RPMI7951 (cell line): Measurements from ENCODE around the gene ST6GALNAC6. TPM values are rescaled to one million over a fixed set of nuclear protein-coding genes. Genes with fewer than 3 reads are reported as not detected.

ENCODE experiments used
- DNase-seq: peaks from one replicate; pipeline ENCODE4 v3.0.0-alpha.2; 2012; ENCODE audit warnings: low read depth
- total RNA-seq: library from RNA; depleted of rRNA; stranded (reverse); fragments of >200 nt; shearing (Covaris generic); gene quantifications from 2 replicates; pipeline ENCODE4 v1.2.3, GENCODE V29; 2014; rRNA removed

Gene ST6GALNAC6, protein sequence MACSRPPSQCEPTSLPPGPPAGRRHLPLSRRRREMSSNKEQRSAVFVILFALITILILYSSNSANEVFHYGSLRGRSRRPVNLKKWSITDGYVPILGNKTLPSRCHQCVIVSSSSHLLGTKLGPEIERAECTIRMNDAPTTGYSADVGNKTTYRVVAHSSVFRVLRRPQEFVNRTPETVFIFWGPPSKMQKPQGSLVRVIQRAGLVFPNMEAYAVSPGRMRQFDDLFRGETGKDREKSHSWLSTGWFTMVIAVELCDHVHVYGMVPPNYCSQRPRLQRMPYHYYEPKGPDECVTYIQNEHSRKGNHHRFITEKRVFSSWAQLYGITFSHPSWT
- 15.7 and 20.1 TPM in 2 replicates for total RNA-seq

DNA sequence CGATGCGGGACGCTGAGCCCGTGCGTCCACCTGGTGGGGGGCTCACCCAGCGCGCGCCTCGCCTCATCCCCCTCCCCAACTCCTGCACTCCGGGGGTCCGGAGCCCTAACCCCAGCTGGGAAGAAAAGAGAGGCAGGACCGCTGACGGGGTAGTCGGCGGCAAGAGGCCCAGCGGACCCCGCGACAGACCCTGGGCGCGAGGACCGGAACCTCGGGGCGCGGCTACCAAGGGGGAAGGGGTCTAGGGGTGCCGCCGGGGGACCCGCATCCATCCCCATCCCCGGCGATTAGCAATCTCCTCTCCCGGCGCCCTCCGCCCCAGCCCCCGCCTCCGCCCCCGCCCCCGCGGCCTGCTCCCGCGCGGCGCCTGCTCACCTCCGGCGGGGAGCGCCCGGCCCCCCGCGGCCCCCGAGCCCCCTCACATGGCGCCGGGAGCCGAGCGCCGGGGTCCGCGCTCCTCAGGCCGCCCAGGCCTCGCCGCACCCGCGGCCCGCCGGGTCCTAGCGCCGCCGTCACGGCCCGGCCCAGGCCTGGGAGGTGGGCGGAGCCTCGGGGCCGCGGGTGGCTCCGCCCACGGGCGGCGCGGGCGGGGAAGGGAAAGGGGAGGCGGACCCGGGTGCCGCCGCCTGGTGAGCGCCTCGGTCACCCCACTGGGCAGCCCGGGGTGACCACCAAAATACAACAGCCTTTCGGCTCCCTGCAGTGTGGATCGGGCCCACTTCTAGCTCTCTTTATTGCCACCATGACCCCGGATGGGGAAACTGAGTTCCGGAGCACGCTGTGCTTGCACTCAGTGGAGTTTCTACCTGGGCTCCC lies at the start of gene ST6GALNAC6:
Gene ST6GALNAC6, minus strand, starts transcription at position 476 of the 816 bp plus-strand sequence. CDS start 1,622 bp downstream, outside the sequence.
- peak; percentile 65 for DNase-seq

DNA sequence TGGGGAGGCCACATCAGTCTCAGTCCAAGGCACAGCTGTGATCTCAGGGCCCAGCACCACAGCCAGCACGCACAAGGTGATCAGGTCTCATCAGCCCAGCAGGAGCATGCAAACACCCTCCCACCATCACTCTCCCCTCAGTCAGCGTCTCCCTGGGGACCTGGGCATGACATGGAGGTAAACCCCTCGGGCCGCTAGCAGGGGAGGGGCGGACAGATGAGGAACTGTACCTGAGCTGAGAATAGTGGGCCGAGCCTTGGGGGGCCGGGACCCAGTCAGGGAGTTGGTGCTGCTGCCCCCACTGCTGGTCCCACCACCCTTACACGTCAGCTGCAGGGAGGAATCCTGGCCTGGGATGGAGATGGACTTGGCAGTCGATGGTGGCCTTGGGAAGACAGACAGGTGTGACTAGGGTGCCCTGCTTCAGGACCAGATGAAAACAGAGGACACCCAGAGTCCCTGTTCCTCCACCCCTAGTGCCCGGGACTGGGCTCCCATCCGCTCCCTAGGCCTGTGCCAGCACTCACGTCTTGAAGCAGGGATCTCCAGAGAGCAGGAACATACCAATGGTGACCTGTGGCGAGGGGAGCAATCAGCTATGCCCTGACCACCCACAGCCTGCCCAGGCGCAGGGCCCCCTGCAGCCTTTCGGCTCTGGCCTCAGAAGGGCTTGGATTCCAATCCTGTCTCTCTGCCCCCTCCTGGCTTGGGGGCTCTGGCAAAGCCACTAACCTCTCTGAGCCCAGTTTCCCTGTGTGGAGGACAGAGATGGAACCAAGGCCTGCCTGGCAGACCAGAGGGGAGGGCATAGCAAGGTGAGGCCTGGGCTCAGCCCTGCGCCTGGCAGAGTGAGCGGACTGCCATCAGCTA lies 48.7 kb upstream of the ST6GALNAC6 start:
- no peak for DNase-seq

DNA sequence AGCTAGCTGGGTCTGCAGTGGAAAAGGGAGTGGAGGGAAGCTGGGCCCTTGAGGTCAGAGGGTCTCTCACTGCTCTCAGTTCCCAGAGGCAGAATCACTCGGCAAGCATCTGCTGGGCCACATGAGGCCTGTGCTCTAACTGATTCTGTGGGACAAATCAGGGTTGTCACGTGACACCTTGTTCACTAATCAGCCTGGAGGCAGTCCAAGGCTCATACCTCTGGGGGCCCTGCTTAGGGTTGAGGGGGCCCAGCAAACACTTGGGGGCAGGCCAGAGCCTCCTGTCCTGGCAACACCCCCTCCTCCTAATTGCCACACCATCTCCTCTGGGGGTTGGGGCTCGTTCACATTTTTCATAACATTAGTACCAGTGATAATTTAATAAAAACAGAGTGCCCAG lies 47.3 kb upstream of the ST6GALNAC6 start:
- no peak for DNase-seq

DNA sequence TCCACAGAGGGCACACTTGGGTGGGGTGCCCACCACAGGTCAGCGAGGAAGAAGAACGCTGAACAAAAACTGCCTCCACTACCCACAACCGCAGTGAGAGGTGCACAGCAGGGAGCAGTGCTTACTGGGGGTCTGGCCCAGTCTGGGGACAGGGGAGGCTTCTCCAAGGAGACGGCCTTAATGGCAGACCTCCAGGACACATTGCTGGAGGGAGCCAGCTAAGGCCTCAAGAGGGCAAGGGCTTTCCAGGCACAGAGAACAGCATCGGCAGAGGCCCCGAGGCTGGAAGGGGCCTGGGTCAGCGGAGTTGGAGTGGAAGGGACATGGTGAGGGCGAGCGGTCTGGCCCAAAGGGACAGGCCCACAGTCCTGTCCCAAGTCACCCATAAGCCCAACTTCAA lies 46.5 kb upstream of the ST6GALNAC6 start:
- DNase-seq = no peak

DNA sequence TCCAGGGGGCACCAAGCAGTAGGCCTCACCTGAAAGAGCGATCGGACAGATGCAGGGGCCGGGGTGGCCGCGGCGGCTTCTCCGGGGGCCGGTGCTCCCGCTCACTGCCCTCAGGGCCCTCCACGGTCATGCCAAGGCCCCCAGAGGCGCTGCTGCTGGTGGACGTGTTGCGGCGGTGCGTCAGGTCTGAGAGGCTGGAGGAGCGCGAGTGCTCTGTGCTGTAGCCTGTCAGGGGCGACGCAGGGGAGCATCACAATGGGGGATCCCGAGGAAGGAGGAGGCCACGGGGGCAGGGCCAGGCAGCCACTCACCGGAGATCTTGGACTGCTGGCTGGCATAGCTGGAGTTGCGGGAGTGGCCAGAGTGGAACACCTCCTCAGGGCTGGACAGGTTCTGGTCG lies 45.9 kb upstream of the ST6GALNAC6 start:
- no peak for DNase-seq

DNA sequence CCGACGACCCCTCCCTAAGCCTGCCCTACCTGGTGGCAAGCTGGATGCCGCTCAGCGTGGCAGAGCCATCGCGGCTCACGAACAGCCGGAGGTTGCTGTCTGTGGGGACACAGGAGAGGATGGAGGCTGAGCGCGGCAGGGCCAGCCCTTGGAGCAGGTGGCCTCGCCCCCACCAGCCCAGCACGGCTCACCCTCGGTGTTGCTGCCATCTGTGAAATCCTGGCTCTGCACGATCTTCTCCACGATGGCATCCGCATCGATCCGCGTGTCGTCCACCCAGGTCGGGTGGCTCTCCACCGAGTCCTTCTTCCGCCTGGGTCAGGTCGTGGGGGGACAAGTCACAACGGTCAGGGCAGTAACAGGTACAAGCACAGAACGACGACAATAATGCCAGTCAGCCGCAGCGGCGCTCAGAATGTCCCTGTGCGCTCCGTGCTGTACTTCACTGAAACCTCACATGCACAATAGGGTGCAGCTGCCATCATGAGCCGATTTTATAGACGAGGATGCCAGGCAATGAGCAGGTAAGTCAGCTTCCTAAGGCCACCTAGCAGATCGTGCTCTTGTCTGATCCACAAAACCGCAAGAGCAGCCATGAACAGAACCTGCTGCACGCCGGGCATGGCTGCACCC lies 45.3 kb upstream of the ST6GALNAC6 start:
- no peak for DNase-seq

DNA sequence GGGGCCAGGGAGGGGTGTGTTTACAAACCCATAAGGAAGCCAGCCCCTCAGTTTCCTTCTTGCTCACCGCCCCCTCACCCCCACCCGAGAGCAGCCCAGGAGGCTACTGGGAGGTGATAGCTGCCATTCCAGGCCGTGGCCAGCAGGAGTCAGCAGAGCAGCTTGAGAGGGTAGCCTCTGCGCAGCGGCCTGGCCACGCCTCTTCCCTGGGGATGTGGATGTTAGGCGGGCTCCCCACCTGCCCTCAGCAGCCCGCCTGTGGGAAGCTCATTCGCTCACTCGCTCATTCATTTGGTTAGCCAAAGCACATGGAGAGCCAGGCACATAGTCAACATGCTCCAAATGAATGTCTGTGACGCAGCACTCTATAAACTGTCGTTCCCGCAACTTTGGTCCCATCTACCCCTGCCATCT lies 44.3 kb upstream of the ST6GALNAC6 start:
- DNase-seq = peak; percentile 62

DNA sequence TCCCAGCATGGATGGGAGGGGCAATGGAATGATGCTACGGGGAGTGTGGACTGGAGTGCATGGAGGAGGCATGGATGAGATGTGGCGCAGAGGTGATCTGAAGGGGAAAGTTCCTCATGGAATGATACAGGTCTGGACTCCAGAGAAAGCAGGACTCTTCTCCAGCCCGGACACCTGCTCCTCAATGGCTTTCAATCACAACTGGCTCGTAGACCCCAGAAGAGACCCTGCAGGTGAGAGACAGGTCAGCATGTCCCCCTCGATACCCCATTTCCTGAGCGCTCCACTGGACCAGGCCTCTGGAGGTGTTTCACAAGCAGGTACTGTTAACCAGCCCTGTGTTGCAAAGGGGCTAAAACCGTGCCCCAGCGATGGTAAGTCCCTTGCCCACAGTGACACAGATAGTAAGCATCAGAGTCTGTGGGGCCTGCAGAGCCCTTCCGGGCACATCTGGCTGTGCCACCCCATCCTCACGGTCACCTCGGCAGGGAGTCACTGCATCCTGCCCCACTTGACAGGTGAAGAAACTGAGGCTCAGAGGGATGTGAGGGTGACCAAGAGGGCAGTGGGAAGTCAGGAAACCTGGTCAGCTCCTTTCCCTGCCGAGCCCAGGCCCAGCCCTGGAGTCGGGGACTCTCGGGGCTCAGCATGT lies 43.7 kb upstream of the ST6GALNAC6 start:
- no peak for DNase-seq

DNA sequence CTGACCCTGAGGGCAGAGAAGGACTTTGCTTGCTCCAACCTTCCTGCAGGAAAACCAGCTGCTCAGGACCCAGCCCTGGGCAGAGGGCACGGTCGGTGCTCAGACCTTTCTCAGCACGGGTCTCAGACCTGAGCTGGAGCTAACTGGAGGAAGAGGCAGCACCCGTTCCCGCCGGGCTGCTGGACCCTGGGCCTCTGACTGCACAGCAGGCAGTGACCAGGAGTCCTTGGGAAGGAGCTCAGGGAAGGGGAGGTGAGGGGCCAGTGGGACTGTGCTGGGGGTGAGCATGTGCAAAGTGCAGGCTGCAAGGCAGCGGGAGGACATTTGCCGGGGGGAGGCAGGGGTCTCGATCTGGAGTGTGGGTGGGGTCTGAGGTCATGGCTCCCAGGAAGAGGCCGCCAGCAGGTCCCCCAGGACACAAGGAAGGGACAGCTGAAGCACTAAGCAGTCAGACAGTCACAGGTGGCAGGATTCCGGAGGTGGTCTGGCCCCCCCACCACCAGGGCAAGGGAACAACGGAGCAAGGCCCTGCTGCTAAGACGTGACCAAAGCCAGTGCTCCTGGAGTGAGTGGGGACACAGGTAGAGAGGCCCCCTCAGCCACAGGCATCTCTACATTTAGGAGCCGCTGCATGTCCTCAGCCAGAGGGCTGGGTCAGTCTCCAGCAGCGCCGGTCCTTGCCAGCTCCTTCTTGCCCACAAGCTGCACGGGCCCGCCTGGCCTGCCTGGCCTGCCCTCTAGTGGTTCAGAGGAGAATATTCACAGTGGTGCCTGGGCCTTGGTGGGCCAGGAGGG lies 43.0 kb upstream of the ST6GALNAC6 start:
- peak; percentile 51 for DNase-seq

DNA sequence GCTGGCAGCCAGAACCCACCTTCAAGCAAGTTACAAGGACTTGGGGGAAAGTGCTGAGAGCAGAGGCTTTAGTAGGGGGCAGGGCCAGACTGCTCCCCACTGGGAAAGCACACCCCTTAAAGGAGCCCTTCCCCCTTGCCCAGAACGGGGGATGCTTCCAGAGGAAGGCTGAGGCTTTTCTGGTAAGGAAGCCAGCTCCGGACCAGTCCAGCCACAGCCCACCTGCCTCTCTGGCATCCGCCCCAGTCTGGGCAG lies 42.5 kb upstream of the ST6GALNAC6 start:
- DNase-seq = no peak

DNA sequence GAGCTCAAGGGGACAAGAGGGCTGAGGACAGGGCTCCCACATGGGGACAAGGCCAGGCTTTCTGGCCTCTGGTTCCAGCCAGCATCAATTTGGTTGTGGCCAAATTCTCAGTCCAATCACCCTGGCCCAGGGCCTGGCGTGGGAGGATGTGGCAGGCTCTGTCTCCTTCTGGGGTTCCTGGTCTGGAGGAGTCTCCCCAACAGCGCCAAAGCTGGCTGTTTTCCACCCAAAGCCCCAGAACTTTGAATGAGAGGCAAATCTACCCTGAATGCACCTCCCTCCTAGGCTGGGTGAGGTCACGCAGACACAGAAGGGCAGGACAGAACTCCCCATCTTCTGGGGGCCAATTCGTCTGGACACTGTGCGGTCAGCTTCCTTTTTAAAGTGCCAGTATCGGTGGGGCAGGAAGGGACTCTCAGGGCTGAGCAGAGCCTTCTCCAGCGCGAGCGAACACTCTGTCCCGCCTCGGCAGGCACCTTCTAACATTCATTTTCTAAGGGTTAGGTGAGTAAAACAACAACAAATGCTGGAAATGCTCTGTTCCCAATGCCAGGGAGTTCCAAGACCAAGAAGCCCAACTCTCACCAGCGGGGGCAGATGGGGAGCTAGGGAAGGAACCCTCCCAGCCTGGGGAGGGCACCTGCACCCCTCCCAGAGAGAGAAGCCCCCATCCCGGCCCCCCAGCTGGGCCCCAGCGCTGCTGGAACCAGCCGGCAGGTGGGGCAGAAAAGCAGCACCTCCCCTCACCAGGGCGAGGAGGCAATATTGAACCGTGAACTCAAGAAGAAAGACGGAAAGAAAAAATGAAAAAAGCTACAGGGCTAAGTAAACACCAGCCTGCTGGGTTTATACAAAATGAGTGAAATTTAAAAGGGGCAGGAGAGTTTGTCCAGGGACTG lies 41.9 kb upstream of the ST6GALNAC6 start:
- no peak for DNase-seq

DNA sequence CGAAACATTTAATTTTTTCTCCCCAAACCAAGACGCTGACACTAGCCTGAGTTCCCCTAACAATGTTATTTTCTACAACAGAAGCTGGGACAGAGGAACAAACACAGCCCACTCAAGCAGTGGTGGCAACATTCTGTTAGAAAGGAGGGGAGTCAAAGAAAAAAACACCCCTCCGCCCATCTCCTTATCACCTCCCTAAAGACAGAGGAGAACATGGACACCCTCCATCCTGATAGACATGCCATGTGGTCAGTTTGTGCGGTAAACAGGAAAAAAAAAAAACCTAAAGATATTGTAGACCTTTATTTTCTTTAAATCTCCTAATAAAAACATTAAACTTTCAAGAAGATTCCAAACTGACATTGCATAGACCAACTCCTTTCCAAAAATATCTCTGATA lies 41.2 kb upstream of the ST6GALNAC6 start:
- DNase-seq = no peak

DNA sequence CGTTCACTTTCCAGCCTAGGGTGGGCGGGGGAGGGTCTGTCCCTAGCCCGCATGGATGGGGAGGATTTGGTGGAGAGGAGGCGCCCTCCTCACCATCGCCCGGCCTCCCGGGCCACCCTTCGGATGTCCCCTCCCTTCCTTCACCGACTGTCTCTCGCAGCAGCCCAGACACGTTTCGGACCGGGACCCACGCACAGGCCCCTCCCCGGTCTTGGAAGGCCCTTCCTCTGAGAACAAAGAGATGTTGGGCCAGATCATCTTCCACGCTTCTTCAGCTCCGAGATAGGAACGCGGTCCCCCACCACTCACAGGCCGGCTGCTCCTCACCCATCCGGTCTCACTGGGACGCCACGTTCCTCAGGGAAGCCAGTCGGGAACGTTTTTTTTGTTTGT lies 38.9 kb upstream of the ST6GALNAC6 start:
- no peak for DNase-seq

DNA sequence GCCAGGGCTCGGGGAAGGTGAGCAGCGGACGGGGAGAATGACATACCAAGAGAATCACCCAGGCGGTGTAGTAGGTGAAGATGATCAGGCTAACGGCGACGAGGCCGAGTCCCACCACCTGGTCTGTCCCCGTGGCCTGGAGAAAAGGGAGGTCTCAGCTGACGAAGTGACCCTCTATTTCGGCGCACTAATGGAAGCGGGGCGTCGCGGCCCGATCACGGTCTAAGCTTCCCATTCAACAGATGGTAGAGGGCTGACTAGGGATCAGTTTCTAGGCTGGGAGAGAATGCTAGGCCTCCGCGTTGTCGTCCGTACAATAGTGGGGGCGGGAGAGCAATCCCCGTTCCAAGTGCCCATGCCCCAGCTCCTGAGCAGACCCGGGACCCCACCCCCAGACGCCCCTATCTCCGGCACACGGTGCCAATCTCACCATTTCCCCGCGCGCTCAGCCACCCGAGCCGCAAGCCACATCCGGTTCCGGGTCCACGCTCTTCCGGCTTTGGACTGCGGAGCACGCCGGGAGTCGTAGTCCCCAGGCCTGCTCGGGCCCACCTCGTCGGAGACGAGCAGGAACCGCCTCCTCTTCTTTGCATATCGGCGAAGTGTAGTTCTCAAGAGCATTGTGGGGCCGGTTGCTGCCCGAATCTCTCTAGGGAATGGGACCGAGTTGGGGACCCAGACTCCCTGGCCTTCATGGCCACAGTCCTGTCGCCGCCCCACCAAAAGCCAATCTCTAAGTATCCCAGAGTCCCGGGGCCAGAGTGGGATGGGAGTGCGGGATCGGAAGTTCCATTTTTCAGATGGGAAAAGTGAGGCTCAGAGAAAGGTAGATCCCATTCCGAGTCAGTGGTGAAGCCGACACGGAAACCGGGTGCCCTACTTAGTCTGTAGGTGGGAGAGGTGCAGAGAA lies 38.2 kb upstream of the ST6GALNAC6 start, which contains the start of gene DPM2:
Gene DPM2, minus strand, starts transcription at position 467 of the 910 bp plus-strand sequence. Its CDS starts 34 bp downstream, at position 433.
- peak; percentile 82 for DNase-seq

DNA sequence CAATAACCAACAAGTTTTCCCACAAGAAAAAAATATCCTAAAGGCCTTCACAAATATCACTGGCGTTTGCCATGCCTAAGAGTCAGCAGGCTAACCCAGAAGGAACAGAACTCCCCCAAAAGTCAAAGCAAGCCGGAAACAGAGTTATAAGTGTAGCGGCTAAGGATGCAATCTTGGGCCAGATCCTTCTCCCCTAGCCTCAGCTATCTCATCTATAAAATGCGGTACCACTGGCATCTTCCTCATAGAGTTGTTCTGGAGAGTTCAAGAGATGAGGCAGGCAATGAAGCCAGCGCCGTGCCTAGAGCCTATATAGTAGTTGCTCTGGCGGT lies 37.6 kb upstream of the ST6GALNAC6 start:
- no peak for DNase-seq

DNA sequence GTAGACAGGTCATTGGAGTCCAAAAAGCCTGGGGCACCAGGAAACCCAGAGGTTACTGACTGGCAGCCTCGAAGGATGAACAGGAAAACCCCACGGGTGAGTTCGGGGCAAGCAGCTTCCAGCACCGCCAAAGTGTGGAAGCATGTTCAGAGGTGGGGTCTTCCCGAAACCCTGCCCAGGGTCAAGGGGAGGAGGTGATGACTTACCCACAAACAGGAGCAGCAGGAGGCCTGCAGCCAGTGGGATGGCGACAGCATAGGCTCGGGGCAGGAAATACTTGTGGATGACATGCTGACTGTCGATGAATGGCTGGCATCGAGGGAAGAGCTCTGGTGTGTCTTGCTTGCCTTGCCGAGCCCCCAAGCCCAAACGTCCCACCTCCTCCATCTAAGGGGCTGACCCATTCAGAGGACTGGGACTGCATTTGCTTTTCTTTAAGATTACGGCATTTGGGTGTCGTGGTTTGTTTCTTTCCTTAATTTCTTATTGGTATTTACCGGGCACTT lies 37.0 kb upstream of the ST6GALNAC6 start:
- no peak for DNase-seq

DNA sequence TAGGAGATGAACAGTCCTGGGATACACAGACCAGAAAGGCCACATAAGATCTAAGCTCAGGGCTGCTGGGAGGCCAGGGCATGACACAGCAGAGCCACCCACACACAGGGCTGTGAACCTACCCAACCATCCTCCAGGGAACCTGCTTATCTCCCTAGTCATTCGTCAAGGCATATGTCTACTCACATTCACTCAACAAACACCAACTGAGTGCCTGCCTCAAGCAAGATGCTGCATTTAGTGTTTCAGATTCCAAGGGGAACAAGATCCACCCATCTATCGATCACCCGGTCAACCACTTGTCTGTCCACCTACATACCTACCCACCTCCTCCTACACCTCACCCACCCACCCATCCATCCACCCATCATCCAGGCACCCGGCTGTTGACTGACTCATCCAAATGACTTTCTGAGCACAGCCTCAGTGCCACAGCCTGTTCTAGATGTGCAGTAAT lies 36.4 kb upstream of the ST6GALNAC6 start:
- no peak for DNase-seq

DNA sequence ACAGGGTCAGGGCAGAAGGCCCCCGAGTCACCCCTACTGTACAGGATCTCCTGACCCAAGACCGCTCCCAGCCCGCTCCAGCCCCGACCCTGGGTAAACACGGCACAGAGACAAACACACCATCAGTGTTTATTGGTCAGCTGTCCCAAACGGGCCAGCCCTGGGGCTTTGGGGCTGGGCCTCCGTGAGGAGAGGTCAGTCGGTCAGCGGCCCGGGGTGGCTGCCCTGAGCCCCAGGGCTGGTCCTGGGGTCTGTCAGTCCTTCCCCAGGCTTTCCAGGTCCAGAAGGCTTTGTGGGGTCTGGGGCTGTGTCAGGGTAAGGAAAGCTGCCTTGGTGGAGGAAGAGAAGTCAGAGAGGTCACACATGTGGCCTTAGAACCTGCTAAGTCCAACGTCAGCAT lies 35.6 kb upstream of the ST6GALNAC6 start:
- no peak for DNase-seq
